NCI-H774 (cell line): ENCODE results near the gene KLHL4.
"Not testable (repeated sequence)": the region's sequence is repeated elsewhere in the genome, so short reads cannot be mapped to it uniquely, and the experiment has no call there.

Experiments used
- DNase-seq: peaks from one replicate; lab custom pipeline; 2025; lab: John Stamatoyannopoulos, UW

The KLHL4 gene, protein sequence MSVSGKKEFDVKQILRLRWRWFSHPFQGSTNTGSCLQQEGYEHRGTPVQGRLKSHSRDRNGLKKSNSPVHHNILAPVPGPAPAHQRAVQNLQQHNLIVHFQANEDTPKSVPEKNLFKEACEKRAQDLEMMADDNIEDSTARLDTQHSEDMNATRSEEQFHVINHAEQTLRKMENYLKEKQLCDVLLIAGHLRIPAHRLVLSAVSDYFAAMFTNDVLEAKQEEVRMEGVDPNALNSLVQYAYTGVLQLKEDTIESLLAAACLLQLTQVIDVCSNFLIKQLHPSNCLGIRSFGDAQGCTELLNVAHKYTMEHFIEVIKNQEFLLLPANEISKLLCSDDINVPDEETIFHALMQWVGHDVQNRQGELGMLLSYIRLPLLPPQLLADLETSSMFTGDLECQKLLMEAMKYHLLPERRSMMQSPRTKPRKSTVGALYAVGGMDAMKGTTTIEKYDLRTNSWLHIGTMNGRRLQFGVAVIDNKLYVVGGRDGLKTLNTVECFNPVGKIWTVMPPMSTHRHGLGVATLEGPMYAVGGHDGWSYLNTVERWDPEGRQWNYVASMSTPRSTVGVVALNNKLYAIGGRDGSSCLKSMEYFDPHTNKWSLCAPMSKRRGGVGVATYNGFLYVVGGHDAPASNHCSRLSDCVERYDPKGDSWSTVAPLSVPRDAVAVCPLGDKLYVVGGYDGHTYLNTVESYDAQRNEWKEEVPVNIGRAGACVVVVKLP

DNA sequence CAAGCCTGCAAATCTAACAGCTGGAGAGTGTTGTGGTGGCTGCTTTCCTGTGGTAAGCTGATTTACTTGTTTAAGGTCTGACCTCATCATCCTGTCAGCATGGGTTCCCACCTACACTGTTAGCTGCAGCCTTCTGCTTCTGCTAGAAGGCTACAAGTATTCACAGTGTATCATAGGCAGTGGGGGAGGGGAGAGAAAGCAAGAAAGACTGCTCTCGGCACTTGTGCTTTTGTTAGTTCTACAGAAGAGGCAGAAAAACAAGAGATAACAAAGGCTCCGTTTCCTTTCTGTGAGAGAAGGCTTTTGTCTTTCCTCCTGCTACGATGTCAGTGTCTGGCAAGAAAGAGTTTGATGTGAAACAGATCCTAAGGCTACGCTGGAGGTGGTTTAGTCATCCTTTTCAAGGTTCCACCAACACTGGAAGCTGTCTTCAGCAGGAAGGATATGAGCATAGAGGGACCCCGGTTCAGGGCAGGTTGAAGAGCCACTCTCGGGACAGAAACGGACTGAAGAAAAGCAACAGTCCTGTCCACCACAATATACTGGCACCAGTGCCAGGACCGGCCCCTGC, at the start of gene KLHL4:
Gene KLHL4, plus strand, starts transcription at position 232 of the 571 bp plus-strand sequence. Its CDS starts 92 bp downstream, at position 324.
- DNase-seq = peak; percentile 4

DNA sequence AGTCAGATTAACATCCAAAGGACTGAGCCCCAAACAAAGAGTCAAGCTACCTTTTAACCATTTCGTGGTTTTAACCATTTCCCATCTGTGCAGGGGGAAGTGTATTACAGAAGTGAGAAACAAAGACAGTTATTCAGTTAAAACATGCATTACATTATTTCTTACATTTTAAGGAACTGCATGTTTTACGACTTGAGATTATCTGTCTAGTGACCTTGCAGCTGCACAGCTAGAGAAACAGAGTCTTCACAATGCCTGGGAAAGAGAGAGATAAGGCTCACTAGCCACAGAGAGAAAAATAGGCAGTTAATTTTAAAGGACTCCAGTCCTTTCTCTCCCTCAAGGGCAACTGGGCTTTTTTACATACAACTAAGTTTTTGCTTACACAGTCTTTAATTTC, 48.7 kb upstream of the KLHL4 start:
- DNase-seq = no peak

DNA sequence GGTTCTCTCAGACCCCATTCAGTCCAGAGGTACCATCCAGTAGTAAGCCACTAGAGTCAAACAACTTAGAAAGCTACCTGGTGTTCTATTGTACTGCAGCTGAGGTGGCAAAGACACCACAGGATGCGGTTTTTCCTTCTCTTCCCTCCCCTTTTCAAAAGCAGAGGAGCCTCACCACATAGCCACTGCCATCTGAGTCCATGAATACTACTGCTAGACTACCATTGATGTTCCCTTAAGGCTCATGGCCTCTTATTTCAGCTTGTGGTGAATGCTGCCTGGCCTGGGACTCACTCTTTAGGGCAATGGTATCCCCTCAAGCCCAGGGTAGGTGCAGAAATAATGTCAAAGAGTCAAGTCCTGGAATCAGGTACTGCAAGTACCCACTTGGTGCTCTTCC, 41.8 kb upstream of the KLHL4 start:
- DNase-seq = no peak

DNA sequence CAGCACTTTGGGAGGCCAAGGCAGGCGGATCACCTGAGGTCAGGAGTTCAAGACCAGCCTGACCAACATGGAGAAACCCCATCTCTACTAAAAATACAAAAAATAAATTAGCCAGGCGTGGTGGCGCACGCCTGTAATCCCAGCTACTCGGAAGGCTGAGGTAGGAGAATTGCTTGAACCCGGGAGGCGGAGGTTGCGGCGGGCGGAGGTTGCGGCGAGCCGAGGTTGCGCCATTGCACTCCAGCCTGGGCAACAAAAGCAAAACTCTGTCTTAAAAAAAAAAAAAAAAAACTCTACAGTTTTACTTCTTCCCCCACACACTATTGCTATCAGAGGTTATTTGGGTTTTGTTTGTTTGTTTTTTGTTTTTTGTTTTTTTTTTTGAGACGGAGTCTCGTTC, 38.9 kb upstream of the KLHL4 start:
- DNase-seq = not testable (repeated sequence)

DNA sequence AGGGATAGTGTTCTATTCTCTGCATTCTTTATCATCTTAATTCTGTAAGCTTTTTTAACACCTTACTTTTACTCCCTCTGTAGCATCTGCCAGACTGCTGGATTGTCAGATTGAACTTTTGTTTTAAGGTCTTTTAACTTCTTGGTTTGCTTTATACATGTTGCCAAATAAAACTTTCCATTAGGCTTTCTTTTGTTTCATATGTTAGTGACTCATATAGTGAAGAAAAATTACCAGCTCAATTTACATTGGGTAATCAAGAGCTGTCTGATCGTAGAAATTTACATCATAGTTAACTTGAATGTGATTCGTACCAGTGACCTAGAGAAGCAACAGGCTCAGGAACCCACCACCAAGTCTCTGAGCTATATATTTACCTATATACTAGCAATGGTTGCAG, 28.5 kb upstream of the KLHL4 start:
- no peak for DNase-seq

DNA sequence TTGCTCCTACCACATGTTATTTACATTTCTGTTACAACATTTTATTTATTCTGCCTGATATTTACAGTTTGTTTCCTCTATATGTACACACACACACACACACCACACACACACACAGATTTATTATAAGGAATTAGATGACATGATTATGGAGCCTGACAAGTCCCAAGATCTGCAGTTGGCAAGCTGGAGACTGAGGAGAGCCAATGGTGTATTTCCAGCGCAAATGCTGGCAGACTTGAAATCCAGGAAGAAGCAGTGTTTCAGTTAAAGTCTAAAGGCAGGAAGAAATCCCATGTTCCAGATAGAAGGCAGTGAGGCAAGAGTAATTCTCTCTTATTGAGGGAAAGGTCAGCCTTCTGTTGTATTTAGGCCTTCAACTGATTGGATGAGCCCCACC, 1.8 kb upstream of the KLHL4 start:
- DNase-seq = no peak

DNA sequence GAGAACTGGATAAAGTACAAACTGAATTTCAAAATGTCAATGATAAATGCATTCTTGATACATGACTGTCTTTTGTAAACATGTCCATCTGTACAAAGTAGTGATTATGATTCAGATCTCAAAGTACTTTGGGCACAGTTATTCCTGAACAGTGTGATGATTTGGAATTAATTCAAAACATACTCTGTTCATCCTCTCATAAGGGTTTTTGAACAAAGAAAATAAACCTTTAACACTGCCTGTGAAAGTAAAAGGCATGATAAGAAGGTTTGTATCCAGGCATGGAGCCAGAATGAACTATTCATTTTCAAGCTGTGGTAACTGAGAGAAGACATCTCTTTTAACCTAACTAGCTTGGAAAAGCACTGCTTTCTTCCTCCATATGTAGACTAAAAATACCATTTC, 883 bp upstream of the KLHL4 start:
- no peak for DNase-seq

DNA sequence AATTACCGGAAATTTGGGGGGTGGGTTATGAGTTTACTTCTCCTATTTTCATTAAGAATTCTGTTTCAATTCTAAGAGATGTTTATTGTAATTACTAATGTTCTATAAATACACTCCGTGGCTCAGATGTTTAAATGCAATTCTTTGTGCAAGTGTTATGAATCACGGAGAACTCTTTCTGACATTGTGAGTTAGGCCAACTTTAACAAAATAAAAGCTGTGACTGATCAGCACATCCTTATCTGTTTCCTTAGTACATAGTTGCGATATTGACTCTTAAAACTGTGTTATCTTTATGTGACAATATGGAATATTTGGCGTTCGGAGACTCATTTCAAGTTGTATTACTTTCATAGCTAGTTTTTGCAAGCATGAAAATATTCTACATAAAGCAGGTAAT, 902 bp downstream of the KLHL4 start:
- no peak for DNase-seq

DNA sequence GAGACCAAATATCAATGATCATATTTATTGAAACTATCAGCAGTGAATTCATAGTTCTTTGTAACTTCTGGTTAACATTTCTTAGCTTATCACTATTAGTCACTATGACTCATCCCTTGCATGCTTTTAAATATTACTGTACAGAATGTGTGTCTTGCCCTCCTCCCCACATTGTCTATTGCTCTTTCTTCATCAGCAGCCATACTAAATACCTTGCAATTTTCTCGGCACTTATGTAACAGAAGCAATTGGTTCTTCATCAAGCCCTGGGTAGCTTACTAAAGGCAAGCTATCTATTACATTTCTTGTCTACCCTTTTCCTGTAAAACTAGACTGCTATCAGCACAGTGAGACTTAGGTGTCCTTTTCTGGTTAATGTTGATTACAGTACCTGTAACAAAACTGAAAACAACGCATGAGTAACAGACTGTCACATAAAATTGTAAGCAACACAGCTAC, 8.2 kb downstream of the KLHL4 start:
- no peak for DNase-seq

DNA sequence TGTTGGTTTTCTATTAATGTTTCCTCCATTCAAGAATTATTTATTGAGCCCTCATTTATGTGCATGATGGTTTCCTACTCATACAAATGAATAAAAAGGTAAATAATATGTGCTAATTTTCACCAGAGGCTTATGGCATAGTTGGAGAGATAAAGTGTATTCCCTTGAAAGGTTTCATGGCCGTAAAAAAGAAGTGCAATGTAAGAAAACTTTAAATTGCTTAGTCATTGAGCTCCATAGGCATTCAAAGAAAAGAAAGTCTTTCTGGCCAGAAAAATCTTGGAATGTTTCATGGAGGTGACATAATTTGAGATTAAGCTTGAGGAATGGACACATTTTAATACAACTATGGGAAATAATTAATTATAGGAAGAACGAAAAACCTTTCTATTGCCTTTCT, 8.7 kb downstream of the KLHL4 start:
- DNase-seq = no peak

DNA sequence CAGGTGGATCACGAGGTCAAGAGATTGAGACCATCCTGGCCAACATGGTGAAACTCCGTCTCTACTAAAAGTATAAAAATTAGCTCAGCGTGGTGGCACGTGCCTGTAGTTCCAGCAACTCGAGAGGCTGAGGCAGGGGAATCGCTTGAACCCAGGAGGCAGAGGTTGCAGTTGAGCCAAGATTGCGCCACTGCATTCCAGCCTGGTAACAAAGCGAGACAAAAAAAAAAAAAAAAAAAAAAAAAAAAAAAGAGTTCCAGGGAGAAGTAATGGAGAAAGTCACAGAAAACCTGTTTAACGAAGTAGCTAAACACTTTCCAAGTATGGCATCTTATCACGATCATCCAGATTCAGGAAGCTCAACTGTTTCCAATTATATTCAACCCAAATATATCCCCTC, 10.9 kb downstream of the KLHL4 start:
- DNase-seq = no peak

DNA sequence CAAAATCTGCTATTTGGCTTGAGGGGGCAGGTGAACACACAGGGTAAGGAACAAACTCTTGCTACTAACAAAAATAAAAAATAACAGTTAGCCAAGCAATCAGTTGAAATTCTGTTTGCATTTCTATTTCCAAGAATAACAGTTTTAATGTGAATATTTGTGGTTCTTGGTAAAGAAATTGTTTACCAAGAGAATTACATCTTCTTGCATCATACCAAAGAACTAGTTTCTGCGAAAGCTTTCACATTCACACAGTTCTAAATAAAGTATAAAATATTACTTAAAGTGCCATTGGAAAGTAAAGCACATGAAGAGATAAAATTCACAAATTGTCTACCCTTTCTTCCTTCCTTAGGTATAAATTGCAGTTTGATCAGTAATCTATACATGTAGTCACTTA, 54.4 kb downstream of the KLHL4 start:
- no peak for DNase-seq

DNA sequence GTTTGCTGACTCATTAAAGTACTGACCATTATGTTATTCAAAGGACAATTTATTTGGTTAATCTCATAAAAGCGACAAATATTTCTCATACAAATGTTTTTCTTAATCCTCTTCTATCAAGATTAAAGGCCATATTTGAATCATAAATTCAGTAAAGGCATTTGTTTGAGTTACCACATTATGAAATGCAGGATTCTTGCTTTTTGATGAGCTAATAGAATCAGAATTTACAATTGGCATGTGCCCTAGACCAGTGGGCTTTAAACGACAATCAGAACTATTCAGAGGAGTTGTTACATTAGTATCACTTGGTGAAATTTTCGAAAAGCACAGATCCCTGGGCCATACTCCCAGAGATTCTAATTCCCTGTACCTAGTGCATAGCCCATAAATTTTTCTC, 55.3 kb downstream of the KLHL4 start:
- no peak for DNase-seq

DNA sequence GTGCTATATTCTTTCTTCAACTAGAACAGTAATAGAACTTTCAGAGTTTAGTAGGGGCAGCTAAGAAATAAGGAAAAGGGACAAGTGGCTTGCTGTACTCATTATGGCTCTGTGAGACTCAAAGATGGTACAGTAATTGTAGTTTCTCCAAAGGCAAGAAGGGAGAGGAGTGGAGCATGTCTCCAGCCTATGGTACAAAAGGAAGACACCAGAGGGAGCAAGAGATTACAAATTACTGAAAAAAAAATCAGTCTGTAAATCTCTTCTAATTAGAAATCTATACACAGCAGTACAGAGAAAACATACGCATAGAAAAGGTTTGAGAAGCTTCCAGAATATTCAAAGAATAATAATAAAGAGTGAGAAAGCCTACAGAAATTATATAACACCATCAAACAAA, 61.4 kb downstream of the KLHL4 start:
- DNase-seq = no peak

DNA sequence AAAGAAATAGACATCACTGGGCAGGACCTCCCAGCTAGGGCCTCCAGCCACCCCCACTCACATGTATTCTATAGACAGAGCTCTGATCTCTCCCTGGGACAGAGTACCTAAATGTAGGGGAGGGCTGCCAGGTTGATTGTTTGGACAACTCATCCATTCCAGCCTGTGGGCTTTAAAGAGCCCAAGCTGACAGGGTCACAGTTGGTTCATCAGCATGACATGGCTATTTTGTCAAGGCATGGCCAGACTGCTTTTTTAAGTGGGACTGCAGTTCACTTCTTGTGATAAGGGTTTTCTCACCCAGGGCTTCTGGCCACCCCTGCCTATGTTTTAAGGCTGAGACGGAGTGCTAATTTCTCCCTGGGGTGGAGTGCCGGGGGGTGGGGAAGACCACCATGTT, 63.3 kb downstream of the KLHL4 start:
- DNase-seq = no peak

DNA sequence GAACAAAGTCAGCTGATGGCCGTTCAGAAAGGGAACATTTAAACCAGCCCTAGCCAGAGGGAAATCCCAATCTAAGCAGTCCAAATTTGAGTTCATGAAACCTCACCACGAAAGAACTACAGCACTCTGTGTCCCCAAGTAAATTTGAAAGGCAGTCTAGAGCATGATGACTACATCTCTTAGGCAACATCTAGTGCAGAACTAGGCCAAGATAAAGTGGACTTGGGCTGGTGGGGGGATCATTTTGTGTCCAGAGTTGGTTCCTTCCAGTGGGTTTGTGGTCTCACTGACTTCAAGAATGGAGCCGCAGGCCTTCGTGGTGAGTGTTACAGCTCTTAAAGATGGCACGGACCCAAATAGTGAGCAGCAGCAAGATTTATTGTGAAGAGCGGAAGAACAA, 64.9 kb downstream of the KLHL4 start:
- no peak for DNase-seq

DNA sequence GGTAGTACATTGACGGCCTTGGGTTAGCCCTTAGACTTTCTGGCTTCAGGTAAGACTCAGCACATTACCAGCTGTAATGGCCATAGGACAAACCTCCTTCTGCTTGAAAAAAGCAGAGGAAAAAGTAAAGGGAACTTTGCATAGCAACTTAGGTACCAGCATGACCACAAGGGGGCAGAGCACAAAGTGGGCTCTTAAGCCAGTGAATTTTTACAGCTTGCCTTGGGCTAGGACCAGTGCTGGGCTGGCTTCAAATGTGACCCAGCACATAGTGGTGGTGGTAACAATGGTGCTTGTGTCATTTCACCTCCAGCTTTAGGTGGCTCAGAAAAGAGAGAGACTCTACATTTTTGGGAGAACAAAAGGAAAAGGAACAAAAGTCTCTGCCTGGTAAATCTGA, 66.1 kb downstream of the KLHL4 start:
- DNase-seq = no peak

DNA sequence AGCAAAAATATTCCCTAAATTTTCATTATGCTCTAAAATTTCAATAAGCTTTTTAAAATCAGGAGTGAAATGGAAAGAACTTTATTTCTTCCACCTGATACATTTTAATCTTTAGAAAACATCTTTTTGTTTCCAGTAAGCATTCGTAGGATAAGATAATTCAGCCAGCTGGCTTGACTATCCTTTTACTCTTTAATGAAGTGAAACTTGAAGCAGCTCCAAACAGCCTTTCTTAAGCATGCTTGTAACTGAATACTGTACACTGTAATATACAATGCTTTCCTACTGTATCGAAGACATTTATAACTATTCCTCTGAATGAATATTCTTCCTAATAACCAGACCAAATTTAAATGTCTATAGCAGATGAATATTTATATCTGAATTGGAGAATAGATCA, 98.8 kb downstream of the KLHL4 start:
- no peak for DNase-seq

DNA sequence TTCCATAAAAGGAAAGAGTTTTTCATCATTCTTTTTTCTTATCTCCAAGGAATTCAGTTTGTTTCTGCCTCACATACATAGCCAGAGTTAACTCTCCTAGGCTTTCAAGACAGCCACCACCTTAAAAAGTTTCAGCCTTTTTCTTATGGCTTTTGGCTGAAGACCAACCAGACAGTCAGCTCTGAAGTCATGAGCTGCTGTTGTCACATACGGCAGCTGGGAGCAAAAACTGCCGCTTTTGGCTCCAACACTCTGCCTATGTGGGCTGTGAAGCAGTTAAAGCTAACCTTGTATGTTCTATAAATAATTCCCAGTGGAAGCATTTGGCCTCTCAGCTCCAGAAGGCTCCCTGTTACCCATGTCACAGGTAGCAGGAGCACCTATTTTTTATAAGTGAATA, 104.1 kb downstream of the KLHL4 start:
- no peak for DNase-seq

DNA sequence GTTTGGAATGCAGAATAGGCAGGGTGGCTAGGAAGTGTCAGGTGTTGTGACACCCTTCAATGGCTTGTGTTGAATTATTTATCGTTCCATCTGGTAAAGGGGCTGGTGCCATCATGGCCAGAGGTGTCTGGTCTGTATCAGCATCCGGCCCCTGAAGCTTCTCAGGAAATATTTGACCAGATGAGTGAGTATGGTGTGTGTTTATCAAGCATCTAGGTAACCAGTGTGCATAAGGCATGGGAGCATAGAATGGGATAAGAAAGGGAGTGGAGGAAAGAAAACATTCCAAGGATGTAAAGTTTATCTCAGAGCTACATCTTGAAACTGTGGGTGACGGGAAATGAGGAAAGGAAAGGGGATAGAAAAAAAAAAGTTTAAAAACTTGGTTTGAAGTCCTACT, 109.4 kb downstream of the KLHL4 start:
- DNase-seq = no peak

DNA sequence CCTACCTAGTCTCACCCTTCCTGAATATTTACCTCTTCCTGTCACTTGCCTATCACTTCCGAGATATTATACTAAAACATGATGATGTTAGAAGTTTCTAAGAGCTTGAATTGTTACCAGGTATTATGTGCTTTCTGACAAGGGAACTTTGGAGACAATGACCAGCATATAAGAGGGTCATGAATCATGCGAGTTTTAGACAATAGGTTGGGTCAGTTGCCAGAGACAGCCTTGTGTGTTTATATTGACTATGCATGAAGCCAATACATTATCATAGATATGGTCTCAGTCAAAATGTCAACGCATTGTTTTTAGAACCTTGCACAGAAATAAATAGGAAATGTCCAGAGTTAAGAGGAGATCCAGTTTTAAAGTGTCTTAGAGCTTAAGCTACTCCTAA, 116.8 kb downstream of the KLHL4 start:
- DNase-seq = no peak

DNA sequence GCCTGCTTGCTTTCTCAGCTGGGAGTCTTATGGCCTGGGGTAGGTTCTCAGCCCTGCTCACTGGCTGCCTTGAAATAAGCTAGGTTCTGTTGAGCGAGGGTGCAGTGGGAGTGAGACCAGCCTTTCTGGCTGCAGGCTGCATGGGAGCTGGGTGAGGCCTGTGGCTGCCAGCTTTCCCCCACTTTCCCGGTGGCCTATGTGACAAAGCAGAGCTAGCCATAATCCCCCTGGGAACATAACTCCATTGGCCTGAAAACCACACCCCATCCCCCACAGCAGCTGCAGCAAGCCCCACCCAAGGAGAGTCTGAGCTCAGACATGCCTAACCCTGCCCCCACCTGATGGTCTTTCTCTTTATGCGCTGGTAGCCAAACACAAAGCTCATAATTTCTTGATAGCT, 118.9 kb downstream of the KLHL4 start:
- no peak for DNase-seq

DNA sequence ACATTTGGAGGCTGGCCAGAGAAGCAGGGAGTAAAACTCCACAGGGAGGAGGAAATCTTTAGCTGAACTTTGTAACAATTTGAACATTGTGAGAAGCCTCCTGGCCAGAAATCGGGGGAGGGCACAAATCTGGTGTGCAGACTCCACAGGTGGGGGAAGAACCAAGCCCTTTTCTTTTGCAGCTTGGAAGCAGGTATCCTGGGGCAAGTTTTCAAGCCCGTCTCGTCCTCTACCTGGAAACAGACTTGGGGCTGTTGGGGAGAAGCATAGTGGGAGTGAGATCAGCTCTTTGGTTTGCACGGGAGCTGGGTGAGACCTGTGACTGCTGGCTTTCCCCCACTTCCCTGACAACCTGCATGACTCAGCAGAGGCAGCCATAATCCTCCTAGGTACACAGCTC, 123.8 kb downstream of the KLHL4 start:
- not testable (repeated sequence) for DNase-seq
